B cell (primary cell): ENCODE results near the gene DENND6A.

Experiments used
- CTCF ChIP-seq: fragments of 200-600 bp; IDR thresholded peaks from one replicate; pipeline ENCODE4 v1.8.0; 2022; ENCODE audit warnings: antibody characterized with exemption, mild to moderate bottlenecking
- EZH2 ChIP-seq: IDR thresholded peaks from 2 replicates; pipeline ENCODE4 v1.6.1; 2012; ENCODE audit warnings: borderline replicate concordance, low read depth, mild to moderate bottlenecking, moderate library complexity, low read length; ENCODE audit not compliant: insufficient read depth, poor library complexity, severe bottlenecking

GRCh38 chr3:57706462-57706861 lies 13.6 kb upstream of the DENND6A start:
- TF ChIP-seq CTCF (no peak), EZH2 (no peak)
